ENCODE results near the gene NHSL2. TPM values are rescaled to one million over a fixed set of nuclear protein-coding genes. Genes with fewer than 3 reads are reported as not detected.
A peak's percentile ranks its signal among the peaks of the same experiment; 100 is the strongest.
"Not testable (repeated sequence)": the region's sequence is repeated elsewhere in the genome, so short reads cannot be mapped to it uniquely, and the experiment has no call there.

Gene NHSL2
- polyA plus RNA-seq, 10 donors = 7.7 to 13.1 (median 8.7) TPM

- DNase-seq = no peak
These were observed 258.5 kb downstream of the NHSL2 start for GRCh38 chrX:72169008-72169728.

- DNase-seq = not testable (repeated sequence)
These were observed 265.6 kb downstream of the NHSL2 start for GRCh38 chrX:72176289-72176688.

DNA sequence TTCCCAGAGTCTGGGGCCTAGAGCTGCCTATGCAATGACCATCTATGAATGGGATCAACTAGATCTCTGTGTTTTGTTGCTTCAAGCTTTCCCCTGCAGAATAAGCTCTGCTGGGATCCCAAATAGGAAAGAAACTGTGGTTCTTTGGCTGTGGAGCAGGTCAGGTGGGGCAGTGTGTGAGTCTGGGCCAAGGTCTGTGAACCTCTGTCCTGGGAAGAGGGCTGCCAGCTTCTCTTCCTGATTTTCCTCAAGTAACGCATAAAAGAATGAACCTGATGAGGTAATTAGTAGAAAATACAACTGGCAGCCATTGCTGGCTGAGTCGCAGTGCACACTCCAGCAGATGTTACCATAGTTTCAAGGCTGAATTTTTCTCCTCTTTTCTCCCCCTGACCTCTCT, 266.3 kb downstream of the NHSL2 start:
- DNase-seq = peak in 1 of 3 donors; percentile 11

DNA sequence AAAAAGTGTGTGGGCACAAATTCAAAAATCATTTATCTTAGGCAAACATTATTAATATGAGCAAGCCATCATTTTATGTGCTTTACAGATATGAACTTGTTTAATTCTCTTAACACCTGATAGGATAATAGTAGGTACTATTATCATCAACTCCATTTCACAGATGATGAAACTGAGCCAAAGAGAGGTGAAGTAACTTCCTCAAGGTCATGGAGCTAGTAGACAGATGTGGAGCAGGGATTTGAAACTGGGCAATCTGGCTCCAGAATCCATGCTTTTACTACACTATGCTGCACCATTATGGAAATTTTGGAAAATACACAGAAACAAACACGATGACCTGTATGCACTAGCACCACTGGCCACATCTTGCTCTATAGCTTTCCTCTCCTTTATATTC, 269.9 kb downstream of the NHSL2 start:
- DNase-seq = no peak

DNA sequence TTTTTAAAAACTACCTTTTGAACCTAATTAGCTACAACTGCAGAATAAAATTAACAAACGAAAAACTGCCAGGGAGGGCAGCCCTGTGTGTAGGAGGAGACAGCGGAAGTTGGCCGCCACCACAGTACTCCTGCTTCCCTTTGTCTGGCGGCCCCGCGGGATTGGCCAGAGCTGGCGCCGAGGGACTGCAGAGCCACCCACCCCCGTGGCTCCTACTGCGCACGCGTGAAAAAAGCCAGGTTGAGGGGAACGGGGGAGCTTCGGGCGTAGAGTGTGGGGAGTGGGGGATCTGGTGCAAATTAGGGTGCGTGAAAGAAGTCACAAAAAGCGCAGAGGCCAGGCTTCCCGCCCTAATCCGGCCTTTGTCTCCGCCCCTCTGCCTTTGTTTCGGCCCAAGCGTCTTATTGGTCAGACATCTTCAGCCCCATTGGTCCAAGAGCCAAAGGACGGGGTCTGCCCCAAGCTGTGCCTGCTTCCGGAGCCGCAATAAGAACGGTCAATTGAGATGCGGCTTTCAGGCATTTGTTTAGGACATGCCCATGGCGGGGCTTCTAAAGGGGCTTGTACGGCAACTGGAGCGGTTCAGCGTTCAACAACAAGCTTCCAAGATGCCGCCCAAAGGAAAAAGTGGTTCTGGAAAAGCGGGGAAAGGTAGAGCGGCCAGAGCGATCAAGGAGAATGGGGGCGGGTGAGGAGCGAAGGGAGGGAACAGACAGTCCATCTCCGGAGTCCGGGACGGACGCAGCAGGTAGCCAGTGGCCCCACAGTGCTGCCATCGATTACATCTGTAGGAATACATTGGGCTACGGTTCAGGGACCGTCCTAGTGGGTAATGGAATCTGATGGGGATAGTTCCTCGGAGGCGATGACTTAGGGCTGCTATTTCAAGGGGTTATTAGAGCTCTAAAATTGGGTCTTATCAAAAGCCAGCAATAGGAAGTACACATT, 270.8 kb downstream of the NHSL2 start, which contains the start of gene PIN4:
Gene PIN4 (plus strand): TSS at position 580 of the 948 bp plus-strand sequence. CDS start 29 bp downstream, at position 609.
- DNase-seq = peak; percentile 95 to 97 (median 97)

DNA sequence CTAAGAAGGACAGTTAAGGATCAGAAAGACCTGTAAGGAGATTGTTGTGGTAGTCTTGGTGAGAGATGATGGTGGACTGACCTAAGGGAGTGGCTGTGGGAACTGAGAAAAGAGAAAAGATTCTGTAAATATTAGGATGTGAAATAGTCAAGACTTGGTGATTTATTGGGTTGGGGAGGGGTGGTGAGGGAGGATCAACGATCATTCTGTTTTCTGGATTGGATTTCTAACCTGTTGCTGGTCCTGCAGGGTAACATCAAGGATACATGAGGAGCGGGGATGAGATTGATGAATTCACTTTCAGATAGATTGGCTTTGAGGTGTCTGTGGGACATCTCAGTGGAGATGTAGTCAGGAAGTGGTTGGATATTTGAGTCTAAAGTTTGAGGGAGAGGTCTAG, 272.3 kb downstream of the NHSL2 start:
- no peak for DNase-seq

- no peak for DNase-seq
These were observed 291.3 kb downstream of the NHSL2 start for GRCh38 chrX:72201836-72202536.

Other genes starting within 250 kb of the NHSL2 start
- gene CXorf49, start 192.6 kb upstream of the NHSL2 start, polyA plus RNA-seq (ENCODE audit: insufficient read length in 10 of 10) = under 1 TPM in 1 of 10 donors, not detected in 9; 0.19 TPM
- gene CXorf49B, start 147.5 kb upstream of the NHSL2 start, polyA plus RNA-seq (ENCODE audit: insufficient read length in 10 of 10) = under 1 TPM in 1 of 10 donors, not detected in 9; 0.19 TPM
- gene RTL5, start 221.1 kb downstream of the NHSL2 start, polyA plus RNA-seq (ENCODE audit: insufficient read length in 10 of 10) = 10 to 100 TPM in 7 of 10 donors, 1 to 10 TPM in 3; 9.3 to 14.2 (median 10.9) TPM

Data from muscle of back (tissue), 11 donors.